ENCODE data around the gene GNG7. TPM values are rescaled to one million over a fixed set of nuclear protein-coding genes. Genes with fewer than 3 reads are reported as not detected.

GNG7 gene
- total and polyA plus RNA-seq, 2 donors (not counting 3 experiments of a cell fraction or from before 2014, with no cell fraction given) = 0.29 to 0.84 TPM

DNA sequence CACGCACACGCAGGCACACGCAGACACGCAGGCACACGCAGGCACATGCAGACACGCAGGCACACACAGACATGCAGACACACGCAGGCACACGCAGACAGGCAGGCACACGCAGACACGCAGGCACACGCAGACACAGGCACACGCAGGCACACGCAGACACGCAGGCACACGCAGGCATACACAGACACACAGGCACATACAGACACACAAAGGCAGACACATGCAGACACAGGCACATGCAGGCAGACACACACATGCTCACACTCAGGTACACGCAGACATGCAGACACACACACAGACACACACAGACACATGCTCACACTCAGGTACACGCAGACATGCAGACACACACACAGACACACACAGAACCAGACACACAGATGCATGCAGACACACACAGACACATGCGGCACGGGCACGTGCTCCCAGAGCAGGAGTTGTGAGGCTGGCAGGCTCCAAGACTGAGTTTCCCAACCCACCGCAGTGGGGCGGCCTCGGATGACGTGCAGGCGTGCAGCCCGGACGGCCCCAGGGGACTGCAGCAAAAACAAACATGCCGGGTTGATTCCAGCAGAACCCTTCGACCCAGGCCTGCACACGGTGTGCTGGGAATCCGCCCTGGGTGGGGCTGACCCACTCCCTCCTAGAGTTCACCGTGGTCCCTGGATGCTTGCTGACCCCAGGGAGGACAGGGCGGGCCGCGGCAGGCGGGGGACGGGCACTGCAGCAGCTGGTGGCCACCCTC, 126.6 kb downstream of the GNG7 start:
- intact Hi-C loops (cut with micrococcal nuclease) = no loop called here
- no peak overlapping the region for H3K4me2 ChIP-seq (ENCODE audit: insufficient read depth, low read length)

DNA sequence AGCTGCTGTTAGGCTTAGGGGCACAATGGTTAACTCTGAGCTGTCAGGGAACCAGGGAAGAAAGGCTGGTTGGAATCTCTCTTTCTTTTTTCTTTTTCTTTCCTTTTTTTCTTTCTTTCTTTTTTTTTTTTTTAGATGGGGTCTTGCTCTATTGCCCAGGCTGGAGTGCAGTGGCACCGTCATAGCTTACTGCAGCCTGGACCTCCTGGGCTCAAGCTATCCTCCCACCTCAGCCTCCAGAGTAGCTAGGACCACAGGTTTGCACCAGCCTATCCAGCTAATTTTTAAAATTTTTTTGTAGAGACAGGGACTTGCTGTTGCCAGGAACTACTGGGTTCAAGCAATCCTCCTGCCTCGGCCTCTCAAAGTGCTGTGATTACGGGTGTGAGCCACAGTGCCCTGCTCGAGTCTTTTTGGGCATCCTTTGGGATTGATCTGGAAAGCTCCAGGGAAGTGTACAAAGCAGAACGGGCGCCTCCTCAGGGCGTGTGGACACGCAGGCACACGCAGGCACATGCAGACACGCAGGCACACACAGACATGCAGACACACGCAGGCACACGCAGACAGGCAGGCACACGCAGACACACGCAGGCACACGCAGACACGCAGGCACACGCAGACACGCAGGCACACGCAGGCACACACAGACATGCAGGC, 127.4 kb downstream of the GNG7 start:
- Histone ChIP-seq H3K9me1 (replicated peaks; ENCODE audit: control insufficient read depth, extremely low read depth, insufficient read depth, low read length) (no peaks in the 10 kb centered on the region), H2AFZ (ENCODE audit: low read depth, low read length) (no peak overlapping the region), H3K4me2 (ENCODE audit: insufficient read depth, low read length) (no peak overlapping the region), H3K9me3 (replicated peaks; ENCODE audit: control insufficient read depth, insufficient read depth, low read length) (no peaks in the 10 kb centered on the region), H3K9ac (replicated peaks; ENCODE audit: extremely low read depth, insufficient read depth, low read length) (no peak overlapping the region), H3K79me2 (ENCODE audit: control insufficient read depth, insufficient read depth, low read length) (no peaks in the 10 kb centered on the region), H3K4me3 (replicated peaks in 1 of 3; ENCODE audit: insufficient read depth in 1 of 3, low read depth in 1 of 3, low read length in 3 of 3) (no peak overlapping the region), H4K20me1 (replicated peaks; ENCODE audit: control insufficient read depth, extremely low read depth, insufficient read depth, low read length) (no peaks in the 10 kb centered on the region), H3K27me3 (ENCODE audit: control insufficient read depth in 2 of 2, insufficient read depth in 2 of 2, low read length in 2 of 2) (no peaks in the 10 kb centered on the region), H3K4me1 (ENCODE audit: control insufficient read depth, extremely low read depth, insufficient read depth, low read length) (peaks cover 22% of the 10 kb centered on the region), H3K36me3 (ENCODE audit: control insufficient read depth in 2 of 2, extremely low read depth in 1 of 2, insufficient read depth in 2 of 2, low read length in 2 of 2) (no peaks in the 10 kb centered on the region), H3K27ac (ENCODE audit: insufficient read depth, low read depth, low read length) (no peak overlapping the region)
- dilution Hi-C loops (cut with MboI; ENCODE audit: extremely low pct_ligation_motif_present, low sequenced_read_pairs) = no loop called here
- BruUV-seq (replicated peaks) = no TSS peak
- ChIA-PET POLR2A (no interaction called here), CTCF (no interaction called here)
- FAIRE-seq (no peak), DNase-seq (ENCODE audit: low read depth, low spot score) (no peak)
- TF ChIP-seq JUN (IDR thresholded peaks at IDR 0.05; ENCODE audit: borderline replicate concordance, insufficient read depth, insufficient read length, low read depth) (no peak), MYC (IDR thresholded peaks at IDR 0.05; ENCODE audit: low read depth, low read length) (no peak), FOS (IDR thresholded peaks at IDR 0.05; ENCODE audit: borderline replicate concordance, insufficient read depth, low read length) (no peak), GATA2 (IDR thresholded peaks at IDR 0.05; ENCODE audit: insufficient read depth, insufficient read length, low read depth, low read length) (no peak), POLR2AphosphoS5 (IDR thresholded peaks at IDR 0.05; ENCODE audit: insufficient read depth, low read depth, low read length) (no peak), EZH2 (IDR thresholded peaks at IDR 0.05; ENCODE audit: borderline replicate concordance, low read depth, low read length, severe bottlenecking) (no peak), POLR2A (IDR thresholded peaks at IDR 0.05; ENCODE audit: low read depth, low read length) (no peak)
- TF ChIP-seq, protein P1, sequence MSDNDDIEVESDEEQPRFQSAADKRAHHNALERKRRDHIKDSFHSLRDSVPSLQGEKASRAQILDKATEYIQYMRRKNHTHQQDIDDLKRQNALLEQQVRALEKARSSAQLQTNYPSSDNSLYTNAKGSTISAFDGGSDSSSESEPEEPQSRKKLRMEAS (IDR thresholded peaks at IDR 0.05; ENCODE audit: insufficient read depth, insufficient read length) = no peak
- TF ChIP-seq, protein P2, sequence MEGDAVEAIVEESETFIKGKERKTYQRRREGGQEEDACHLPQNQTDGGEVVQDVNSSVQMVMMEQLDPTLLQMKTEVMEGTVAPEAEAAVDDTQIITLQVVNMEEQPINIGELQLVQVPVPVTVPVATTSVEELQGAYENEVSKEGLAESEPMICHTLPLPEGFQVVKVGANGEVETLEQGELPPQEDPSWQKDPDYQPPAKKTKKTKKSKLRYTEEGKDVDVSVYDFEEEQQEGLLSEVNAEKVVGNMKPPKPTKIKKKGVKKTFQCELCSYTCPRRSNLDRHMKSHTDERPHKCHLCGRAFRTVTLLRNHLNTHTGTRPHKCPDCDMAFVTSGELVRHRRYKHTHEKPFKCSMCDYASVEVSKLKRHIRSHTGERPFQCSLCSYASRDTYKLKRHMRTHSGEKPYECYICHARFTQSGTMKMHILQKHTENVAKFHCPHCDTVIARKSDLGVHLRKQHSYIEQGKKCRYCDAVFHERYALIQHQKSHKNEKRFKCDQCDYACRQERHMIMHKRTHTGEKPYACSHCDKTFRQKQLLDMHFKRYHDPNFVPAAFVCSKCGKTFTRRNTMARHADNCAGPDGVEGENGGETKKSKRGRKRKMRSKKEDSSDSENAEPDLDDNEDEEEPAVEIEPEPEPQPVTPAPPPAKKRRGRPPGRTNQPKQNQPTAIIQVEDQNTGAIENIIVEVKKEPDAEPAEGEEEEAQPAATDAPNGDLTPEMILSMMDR (IDR thresholded peaks at IDR 0.05; ENCODE audit: extremely low read depth in 1 of 2, insufficient read depth in 1 of 2, low read depth in 1 of 2, low read length in 2 of 2) = no peak
- intact Hi-C loops (cut with micrococcal nuclease) = no loop called here

More for the DNA sequence above, 126.6 kb downstream of the GNG7 start:
- CTCF ChIA-PET = no interaction called here
- no peaks in the 10 kb centered on the region for H3K27me3 ChIP-seq (ENCODE audit: control insufficient read depth in 2 of 2, insufficient read depth in 2 of 2, low read length in 2 of 2)
- H3K79me2 ChIP-seq (ENCODE audit: control insufficient read depth, insufficient read depth, low read length) = no peaks in the 10 kb centered on the region
- H3K4me1 ChIP-seq (ENCODE audit: control insufficient read depth, extremely low read depth, insufficient read depth, low read length) = peaks cover 22% of the 10 kb centered on the region
- no peaks in the 10 kb centered on the region for H3K9me3 ChIP-seq (replicated peaks; ENCODE audit: control insufficient read depth, insufficient read depth, low read length)
- no peaks in the 10 kb centered on the region for H4K20me1 ChIP-seq (replicated peaks; ENCODE audit: control insufficient read depth, extremely low read depth, insufficient read depth, low read length)
- TF ChIP-seq POLR2A (IDR thresholded peaks at IDR 0.05; ENCODE audit: low read depth, low read length) = no peak
- no peak for TF ChIP-seq EZH2 (IDR thresholded peaks at IDR 0.05; ENCODE audit: borderline replicate concordance, low read depth, low read length, severe bottlenecking)
- TF ChIP-seq JUN (IDR thresholded peaks at IDR 0.05; ENCODE audit: borderline replicate concordance, insufficient read depth, insufficient read length, low read depth) = no peak
- TF ChIP-seq GATA2 (IDR thresholded peaks at IDR 0.05; ENCODE audit: insufficient read depth, insufficient read length, low read depth, low read length) = no peak
- TF ChIP-seq MYC (IDR thresholded peaks at IDR 0.05; ENCODE audit: low read depth, low read length) = no peak
- TF ChIP-seq POLR2AphosphoS5 (IDR thresholded peaks at IDR 0.05; ENCODE audit: insufficient read depth, low read depth, low read length) = no peak
- no peaks in the 10 kb centered on the region for H3K9me1 ChIP-seq (replicated peaks; ENCODE audit: control insufficient read depth, extremely low read depth, insufficient read depth, low read length)
- no peak overlapping the region for H3K9ac ChIP-seq (replicated peaks; ENCODE audit: extremely low read depth, insufficient read depth, low read length)
- POLR2A ChIA-PET = interaction anchor here (4.5 kb wide), 1 partner anchor 99 kb away, joined by 165 read pairs; the partner anchor contains the start of gene GADD45B
- H3K27ac ChIP-seq (ENCODE audit: insufficient read depth, low read depth, low read length) = no peak overlapping the region
- H3K4me3 ChIP-seq (replicated peaks in 1 of 3; ENCODE audit: insufficient read depth in 1 of 3, low read depth in 1 of 3, low read length in 3 of 3) = no peak overlapping the region
- BruUV-seq (replicated peaks) = no TSS peak
- dilution Hi-C loops (cut with MboI; ENCODE audit: extremely low pct_ligation_motif_present, low sequenced_read_pairs) = no loop called here
- no peaks in the 10 kb centered on the region for H3K36me3 ChIP-seq (ENCODE audit: control insufficient read depth in 2 of 2, extremely low read depth in 1 of 2, insufficient read depth in 2 of 2, low read length in 2 of 2)
- H2AFZ ChIP-seq (ENCODE audit: low read depth, low read length) = no peak overlapping the region
- FAIRE-seq (no peak), DNase-seq (ENCODE audit: low read depth, low spot score) (no peak)

Measured in endothelial cell of umbilical vein (primary cell).